Endothelial cell of umbilical vein (primary cell): ENCODE results near the gene WNT7B. TPM values are rescaled to one million over a fixed set of nuclear protein-coding genes. Genes with fewer than 3 reads are reported as not detected.

Source experiments
- BruUV-seq: library from RNA; stranded (reverse); fragments of 400-500 nt; replicated peaks from 2 replicates; lab custom pipeline; 2021; lab: Mats Ljungman, UMichigan
- CTCF ChIA-PET: fragments of 300-600, 350-600 bp; sonication (Branson Sonifier 250); formaldehyde crosslinking; loops from one replicate; lab custom pipeline; 2021; ENCODE audit warnings: antibody characterized with exemption, inconsistent platforms; lab: Charles Lee
- POLR2A ChIA-PET: fragments of 300-600, 350-600 bp; sonication (Branson Sonifier 250); formaldehyde crosslinking; loops from one replicate; lab custom pipeline; 2021; ENCODE audit warnings: antibody characterized with exemption, inconsistent platforms; lab: Charles Lee
- DNase-seq: peaks from one replicate; pipeline ENCODE4 v3.0.0-alpha.2; 2011; ENCODE audit warnings: low read depth, low spot score
- FAIRE-seq: peaks from 2 replicates; lab custom pipeline; 2011; peaks lifted over from hg19 to GRCh38; lab: Jason Lieb, UNC
- H2AFZ ChIP-seq: 2 replicates; pipeline ENCODE4 v1.6.0; 2012; ENCODE audit warnings: low read depth, low read length, control low read depth, inconsistent platforms
- H3K27ac ChIP-seq: 2 replicates; pipeline ENCODE4 v1.5.1; 2011; ENCODE audit warnings: low read depth, mild to moderate bottlenecking, control low read depth, low read length, moderate library complexity; ENCODE audit not compliant: insufficient read depth
- H3K27me3 ChIP-seq, 2 experiments: 2 replicates each; pipeline versions ENCODE4 v1.6.0 to v1.6.1; 2011; ENCODE audit warnings: low read length in 2 of 2, mixed read lengths in 1 of 2; ENCODE audit not compliant: control insufficient read depth in 2 of 2, insufficient read depth in 2 of 2
- H3K36me3 ChIP-seq, 2 experiments: 2 replicates in 1 of 2; 3 replicates in 1 of 2; pipeline ENCODE4 v1.5.1; 2011; ENCODE audit warnings: low read length in 2 of 2, mild to moderate bottlenecking in 1 of 2, moderate library complexity in 1 of 2; ENCODE audit not compliant: control insufficient read depth in 2 of 2, insufficient read depth in 2 of 2; ENCODE audit errors: extremely low read depth in 1 of 2
- H3K4me1 ChIP-seq: 3 replicates; pipeline ENCODE4 v1.5.1; 2011; ENCODE audit warnings: mild to moderate bottlenecking, low read length; ENCODE audit not compliant: control insufficient read depth, insufficient read depth; ENCODE audit errors: extremely low read depth
- H3K4me2 ChIP-seq: 2 replicates; pipeline ENCODE4 v1.6.1; 2011; ENCODE audit warnings: low read length, control low read depth, mixed read lengths; ENCODE audit not compliant: insufficient read depth
- H3K4me3 ChIP-seq, 3 experiments: fragments of 200-600 bp in 1 of 3; sonication (generic), shearing (Covaris generic) in 1 of 3; replicated peaks in 1 of 3; 2 replicates each; pipeline ENCODE4 v1.5.1; 2011 to 2016; ENCODE audit warnings: control low read depth in 3 of 3, low read length in 3 of 3, mild to moderate bottlenecking in 2 of 3, inconsistent platforms in 1 of 3, low read depth in 1 of 3, moderate library complexity in 1 of 3; ENCODE audit not compliant: insufficient read depth in 1 of 3
- H3K79me2 ChIP-seq: 2 replicates; pipeline ENCODE4 v1.6.0; 2012; ENCODE audit warnings: low read length, inconsistent platforms; ENCODE audit not compliant: control insufficient read depth, insufficient read depth
- H3K9ac ChIP-seq: replicated peaks from 2 replicates; pipeline ENCODE3; 2011; ENCODE audit warnings: low read length, control low read depth; ENCODE audit not compliant: insufficient read depth; ENCODE audit errors: extremely low read depth
- H3K9me1 ChIP-seq: replicated peaks from 3 replicates; pipeline ENCODE4 v1.6.0; 2011; ENCODE audit warnings: mild to moderate bottlenecking, low read length; ENCODE audit not compliant: control insufficient read depth, insufficient read depth; ENCODE audit errors: extremely low read depth
- H3K9me3 ChIP-seq: replicated peaks from 2 replicates; pipeline ENCODE4 v1.5.1; 2012; ENCODE audit warnings: low read length, inconsistent platforms; ENCODE audit not compliant: control insufficient read depth, insufficient read depth
- H4K20me1 ChIP-seq: replicated peaks from 2 replicates; pipeline ENCODE3; 2011; ENCODE audit warnings: mild to moderate bottlenecking, low read length; ENCODE audit not compliant: control insufficient read depth, insufficient read depth; ENCODE audit errors: extremely low read depth
- EZH2 ChIP-seq: IDR thresholded peaks from 2 replicates; pipeline ENCODE4 v1.6.1; 2012; ENCODE audit warnings: borderline replicate concordance, low read depth, mild to moderate bottlenecking, moderate library complexity, low read length, inconsistent platforms; ENCODE audit not compliant: severe bottlenecking
- FOS ChIP-seq: IDR thresholded peaks from 2 replicates; pipeline ENCODE4 v1.6.1; 2011; ENCODE audit warnings: mild to moderate bottlenecking, low read length, moderate library complexity, borderline replicate concordance; ENCODE audit not compliant: insufficient read depth
- JUN ChIP-seq: IDR thresholded peaks from 2 replicates; pipeline ENCODE4 v1.6.1; 2011; ENCODE audit warnings: borderline replicate concordance, low read depth; ENCODE audit not compliant: insufficient read length, insufficient read depth
- MYC ChIP-seq: IDR thresholded peaks from one replicate; pipeline ENCODE4 v1.6.1; 2011; ENCODE audit warnings: mild to moderate bottlenecking, low read depth, low read length
- POLR2A ChIP-seq: IDR thresholded peaks from 2 replicates; pipeline ENCODE4 v1.6.1; 2012; ENCODE audit warnings: low read depth, mild to moderate bottlenecking, control low read depth, low read length
- POLR2AphosphoS5 ChIP-seq: IDR thresholded peaks from 2 replicates; pipeline ENCODE4 v1.6.1; 2012; ENCODE audit warnings: low read depth, mild to moderate bottlenecking, control low read depth, low read length, moderate library complexity; ENCODE audit not compliant: insufficient read depth
- dilution Hi-C: fragments of 300-500 bp; cut with MboI; formaldehyde crosslinking; loops from one replicate; pipeline ENCODE4 v1.15.0; 2019; ENCODE audit warnings: low sequenced_read_pairs; ENCODE audit not compliant: extremely low pct_ligation_motif_present
- intact Hi-C: fragments of 100-400 bp; cut with micrococcal nuclease; formaldehyde crosslinking; loops from one replicate; pipeline ENCODE4 v1.10.0; 2022
- polyA plus RNA-seq, 4 experiments: library from polyadenylated mRNA; depleted of rRNA in 3 of 4; stranded (reverse) in 3 of 4; unstranded in 1 of 4; fragments of >200 nt; gene quantifications; 2 replicates each; pipeline versions ENCODE4 v1.2.1 to v1.2.3, GENCODE V29; 2011 to 2012; ENCODE audit warnings: missing spikeins in 1 of 4
- total RNA-seq: library from RNA; stranded (reverse); gene quantifications from 2 replicates; pipeline ENCODE4 v1.2.3, GENCODE V29; 2021
- TF ChIP-seq, protein P1 (sequence below): IDR thresholded peaks from 2 replicates; pipeline ENCODE4 v1.6.1; 2011; ENCODE audit not compliant: insufficient read depth, insufficient read length
- TF ChIP-seq, protein P2 (sequence below), 2 donors: IDR thresholded peaks; 1 replicate in 1 of 2; 2 replicates in 1 of 2; pipeline ENCODE4 v1.5.1; 2011; ENCODE audit warnings: low read length in 2 of 2, mild to moderate bottlenecking in 2 of 2, moderate library complexity in 2 of 2, control low read depth in 1 of 2, inconsistent platforms in 1 of 2, low read depth in 1 of 2; ENCODE audit not compliant: insufficient read depth in 1 of 2; ENCODE audit errors: extremely low read depth in 1 of 2

Gene WNT7B
- total and polyA plus RNA-seq, 2 donors (not counting 3 experiments of a cell fraction or from before 2014, with no cell fraction given), result not detected

DNA sequence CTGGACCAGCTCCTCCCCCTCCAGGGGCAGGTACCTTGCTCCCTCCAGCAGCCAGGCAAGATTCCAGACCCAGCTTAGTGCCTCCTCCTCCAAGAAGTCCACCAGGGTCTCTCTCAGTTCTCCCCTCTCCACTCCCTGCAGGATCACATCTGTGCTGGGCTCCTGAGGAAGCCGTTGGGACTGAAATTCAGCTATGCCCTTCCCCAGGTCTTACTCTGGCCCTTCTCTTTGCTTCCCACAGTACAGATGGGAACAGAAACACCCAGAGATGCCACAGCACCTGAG is 14.6 kb downstream of the WNT7B start:
- no peak for DNase-seq
- no peaks in the 10 kb centered on the region for H3K9me3 ChIP-seq
- FAIRE-seq, result no peak
- dilution Hi-C loops, result no loop called here
- TF ChIP-seq MYC (no peak), EZH2 (no peak), POLR2AphosphoS5 (no peak)
- TF ChIP-seq, protein P1, sequence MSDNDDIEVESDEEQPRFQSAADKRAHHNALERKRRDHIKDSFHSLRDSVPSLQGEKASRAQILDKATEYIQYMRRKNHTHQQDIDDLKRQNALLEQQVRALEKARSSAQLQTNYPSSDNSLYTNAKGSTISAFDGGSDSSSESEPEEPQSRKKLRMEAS, result no peak
- H3K27ac ChIP-seq, result no peak overlapping the region
- H3K79me2 ChIP-seq, result no peaks in the 10 kb centered on the region
- POLR2A ChIA-PET, result no interaction called here
- no peak overlapping the region for H2AFZ ChIP-seq
- no peak overlapping the region for H3K9ac ChIP-seq
- BruUV-seq, result no TSS peak
- H3K4me3 ChIP-seq, result no peak overlapping the region
- no peaks in the 10 kb centered on the region for H3K4me1 ChIP-seq
- no peaks in the 10 kb centered on the region for H3K9me1 ChIP-seq
- intact Hi-C loops, result no loop called here
- no peaks in the 10 kb centered on the region for H3K27me3 ChIP-seq
- H3K4me2 ChIP-seq, result no peak overlapping the region
- H4K20me1 ChIP-seq, result no peaks in the 10 kb centered on the region
- H3K36me3 ChIP-seq, result no peaks in the 10 kb centered on the region
- CTCF ChIA-PET, result no interaction called here

DNA sequence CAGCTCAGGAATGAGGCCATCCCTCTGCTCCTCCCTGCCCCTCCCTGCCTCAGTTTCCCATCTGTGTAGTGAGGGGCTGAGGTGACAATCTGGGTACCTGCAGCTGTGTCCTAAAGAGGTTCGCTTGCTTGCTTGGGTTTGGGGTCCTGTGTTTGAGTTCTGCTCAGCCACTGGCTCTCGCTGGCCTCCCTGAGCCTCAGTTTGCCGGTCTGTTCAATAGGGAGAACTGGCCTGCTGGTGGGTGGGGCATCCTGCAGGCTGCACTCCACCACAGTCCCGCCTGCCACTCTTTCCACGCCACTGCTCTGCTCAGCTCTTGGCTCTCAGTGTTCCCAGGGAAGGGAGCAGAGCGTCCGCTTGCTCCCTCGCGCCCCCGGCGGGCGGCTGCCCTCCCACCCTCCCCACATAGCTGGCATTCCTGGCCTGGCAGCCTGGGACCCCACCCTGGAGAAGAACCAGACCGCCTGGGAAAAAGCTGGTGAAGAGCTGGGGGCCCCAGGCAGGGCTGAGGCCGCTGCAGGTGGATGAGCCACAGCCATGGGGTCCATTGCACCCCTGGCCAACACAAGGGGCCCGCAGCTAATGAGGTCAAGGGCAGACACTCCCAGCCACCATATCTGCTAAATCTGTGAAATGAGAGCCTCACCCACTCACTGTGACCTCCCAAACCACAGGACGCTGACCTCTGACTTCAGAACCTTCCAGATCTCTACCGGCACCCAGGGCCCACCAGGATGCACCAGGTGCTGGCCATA is 15.1 kb downstream of the WNT7B start:
- CTCF ChIA-PET, result interaction anchor here (0.6 kb wide), 1 partner anchor 15 kb away, joined by 3 read pairs; the partner anchor contains the start of gene WNT7B
- Histone ChIP-seq H3K27me3 (no peaks in the 10 kb centered on the region), H3K36me3 (no peaks in the 10 kb centered on the region), H3K9me3 (no peaks in the 10 kb centered on the region), H3K4me2 (no peak overlapping the region), H4K20me1 (no peaks in the 10 kb centered on the region), H3K4me1 (no peaks in the 10 kb centered on the region), H3K79me2 (no peaks in the 10 kb centered on the region), H3K9me1 (no peaks in the 10 kb centered on the region), H2AFZ (no peak overlapping the region), H3K27ac (no peak overlapping the region), H3K9ac (no peak overlapping the region), H3K4me3 (no peak overlapping the region)
- dilution Hi-C loops (no loop called here), intact Hi-C loops (no loop called here)
- DNase-seq (no peak), FAIRE-seq (no peak)
- TF ChIP-seq MYC (no peak), FOS (no peak), POLR2AphosphoS5 (no peak), POLR2A (no peak), JUN (no peak)
- TF ChIP-seq, protein P1, result no peak
- TF ChIP-seq, protein P2, sequence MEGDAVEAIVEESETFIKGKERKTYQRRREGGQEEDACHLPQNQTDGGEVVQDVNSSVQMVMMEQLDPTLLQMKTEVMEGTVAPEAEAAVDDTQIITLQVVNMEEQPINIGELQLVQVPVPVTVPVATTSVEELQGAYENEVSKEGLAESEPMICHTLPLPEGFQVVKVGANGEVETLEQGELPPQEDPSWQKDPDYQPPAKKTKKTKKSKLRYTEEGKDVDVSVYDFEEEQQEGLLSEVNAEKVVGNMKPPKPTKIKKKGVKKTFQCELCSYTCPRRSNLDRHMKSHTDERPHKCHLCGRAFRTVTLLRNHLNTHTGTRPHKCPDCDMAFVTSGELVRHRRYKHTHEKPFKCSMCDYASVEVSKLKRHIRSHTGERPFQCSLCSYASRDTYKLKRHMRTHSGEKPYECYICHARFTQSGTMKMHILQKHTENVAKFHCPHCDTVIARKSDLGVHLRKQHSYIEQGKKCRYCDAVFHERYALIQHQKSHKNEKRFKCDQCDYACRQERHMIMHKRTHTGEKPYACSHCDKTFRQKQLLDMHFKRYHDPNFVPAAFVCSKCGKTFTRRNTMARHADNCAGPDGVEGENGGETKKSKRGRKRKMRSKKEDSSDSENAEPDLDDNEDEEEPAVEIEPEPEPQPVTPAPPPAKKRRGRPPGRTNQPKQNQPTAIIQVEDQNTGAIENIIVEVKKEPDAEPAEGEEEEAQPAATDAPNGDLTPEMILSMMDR (IDR thresholded peaks at IDR 0.05; ENCODE audit: extremely low read depth in 1 of 2, insufficient read depth in 1 of 2, low read depth in 1 of 2, low read length in 2 of 2), result no peak
- POLR2A ChIA-PET, result interaction anchor here (0.6 kb wide), 1 partner anchor 13 kb away, joined by 15 read pairs; no protein-coding TSS in a partner anchor
- no TSS peak for BruUV-seq
